ENCODE measurements around the gene FBXO24.

DNA sequence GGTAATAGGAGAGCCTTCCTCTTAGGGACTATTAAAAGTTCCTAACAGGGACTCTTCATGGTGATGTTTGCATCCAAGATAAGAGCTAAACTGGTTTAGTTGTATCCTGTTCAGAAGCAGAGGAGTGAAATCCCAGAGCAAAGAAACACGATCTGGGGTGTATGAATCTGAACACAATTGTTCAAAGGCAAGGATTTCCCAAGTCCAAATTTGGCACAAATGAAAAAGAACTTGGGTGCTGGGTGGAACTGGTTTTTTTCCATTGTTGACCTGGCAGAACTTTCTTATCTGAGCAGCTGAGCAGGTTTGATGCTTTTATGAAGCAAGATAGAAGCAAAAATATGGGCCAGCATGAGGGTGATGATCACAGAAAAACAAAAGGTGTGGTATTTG lies 41.2 kb upstream of the FBXO24 start:
- TF ChIP-seq, protein P1, sequence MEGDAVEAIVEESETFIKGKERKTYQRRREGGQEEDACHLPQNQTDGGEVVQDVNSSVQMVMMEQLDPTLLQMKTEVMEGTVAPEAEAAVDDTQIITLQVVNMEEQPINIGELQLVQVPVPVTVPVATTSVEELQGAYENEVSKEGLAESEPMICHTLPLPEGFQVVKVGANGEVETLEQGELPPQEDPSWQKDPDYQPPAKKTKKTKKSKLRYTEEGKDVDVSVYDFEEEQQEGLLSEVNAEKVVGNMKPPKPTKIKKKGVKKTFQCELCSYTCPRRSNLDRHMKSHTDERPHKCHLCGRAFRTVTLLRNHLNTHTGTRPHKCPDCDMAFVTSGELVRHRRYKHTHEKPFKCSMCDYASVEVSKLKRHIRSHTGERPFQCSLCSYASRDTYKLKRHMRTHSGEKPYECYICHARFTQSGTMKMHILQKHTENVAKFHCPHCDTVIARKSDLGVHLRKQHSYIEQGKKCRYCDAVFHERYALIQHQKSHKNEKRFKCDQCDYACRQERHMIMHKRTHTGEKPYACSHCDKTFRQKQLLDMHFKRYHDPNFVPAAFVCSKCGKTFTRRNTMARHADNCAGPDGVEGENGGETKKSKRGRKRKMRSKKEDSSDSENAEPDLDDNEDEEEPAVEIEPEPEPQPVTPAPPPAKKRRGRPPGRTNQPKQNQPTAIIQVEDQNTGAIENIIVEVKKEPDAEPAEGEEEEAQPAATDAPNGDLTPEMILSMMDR (IDR thresholded peaks at IDR 0.05), result no peak
- TF ChIP-seq POLR2A (IDR thresholded peaks at IDR 0.05), result peak; percentile 20

Data from right lobe of liver (tissue), 4 donors.